LNCaP clone FGC (cell line): ENCODE measurements around the gene DNAJC15.

ENCODE experiments used
- DNase-seq: peaks from one replicate; pipeline ENCODE4 v3.0.0-alpha.2; 2011; ENCODE audit warnings: low read depth
- H3K4me3 ChIP-seq: 2 replicates; pipeline ENCODE4 v1.5.1; 2011; ENCODE audit warnings: mild to moderate bottlenecking, low read depth, low read length, control low read depth
- TF ChIP-seq, protein P1 (sequence below): IDR thresholded peaks from 2 replicates; pipeline ENCODE4 v1.5.1; 2012; ENCODE audit warnings: mild to moderate bottlenecking; ENCODE audit not compliant: control insufficient read depth, insufficient read depth; ENCODE audit errors: extremely low read depth

Gene DNAJC15

DNA sequence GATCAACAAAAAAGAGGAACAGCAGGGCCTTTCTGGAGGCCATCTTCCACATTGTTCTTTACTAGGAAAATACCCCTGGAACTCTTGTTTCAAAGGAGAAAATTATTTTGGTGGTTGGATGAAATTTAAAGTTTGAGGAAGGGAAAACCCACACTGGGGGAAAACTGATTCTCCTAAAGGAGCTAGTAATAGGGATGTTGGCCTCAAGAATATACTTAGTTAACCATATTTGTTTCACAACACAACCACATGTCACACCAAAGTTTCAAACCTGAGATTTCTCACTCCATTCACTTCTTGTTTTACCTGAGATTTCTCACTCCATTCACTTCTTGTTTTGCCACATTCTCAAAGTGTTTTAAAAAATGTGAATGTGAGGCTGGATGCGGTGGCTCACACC lies 28.5 kb upstream of the DNAJC15 start:
- H3K4me3 ChIP-seq: no peak overlapping the region
- no peak for DNase-seq
- TF ChIP-seq, protein P1, sequence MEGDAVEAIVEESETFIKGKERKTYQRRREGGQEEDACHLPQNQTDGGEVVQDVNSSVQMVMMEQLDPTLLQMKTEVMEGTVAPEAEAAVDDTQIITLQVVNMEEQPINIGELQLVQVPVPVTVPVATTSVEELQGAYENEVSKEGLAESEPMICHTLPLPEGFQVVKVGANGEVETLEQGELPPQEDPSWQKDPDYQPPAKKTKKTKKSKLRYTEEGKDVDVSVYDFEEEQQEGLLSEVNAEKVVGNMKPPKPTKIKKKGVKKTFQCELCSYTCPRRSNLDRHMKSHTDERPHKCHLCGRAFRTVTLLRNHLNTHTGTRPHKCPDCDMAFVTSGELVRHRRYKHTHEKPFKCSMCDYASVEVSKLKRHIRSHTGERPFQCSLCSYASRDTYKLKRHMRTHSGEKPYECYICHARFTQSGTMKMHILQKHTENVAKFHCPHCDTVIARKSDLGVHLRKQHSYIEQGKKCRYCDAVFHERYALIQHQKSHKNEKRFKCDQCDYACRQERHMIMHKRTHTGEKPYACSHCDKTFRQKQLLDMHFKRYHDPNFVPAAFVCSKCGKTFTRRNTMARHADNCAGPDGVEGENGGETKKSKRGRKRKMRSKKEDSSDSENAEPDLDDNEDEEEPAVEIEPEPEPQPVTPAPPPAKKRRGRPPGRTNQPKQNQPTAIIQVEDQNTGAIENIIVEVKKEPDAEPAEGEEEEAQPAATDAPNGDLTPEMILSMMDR: no peak

GRCh38 chr13:42996584-42996983 lies 26.8 kb upstream of the DNAJC15 start:
- no peak for DNase-seq
- TF ChIP-seq, protein P1: no peak
- no peak overlapping the region for H3K4me3 ChIP-seq

DNA sequence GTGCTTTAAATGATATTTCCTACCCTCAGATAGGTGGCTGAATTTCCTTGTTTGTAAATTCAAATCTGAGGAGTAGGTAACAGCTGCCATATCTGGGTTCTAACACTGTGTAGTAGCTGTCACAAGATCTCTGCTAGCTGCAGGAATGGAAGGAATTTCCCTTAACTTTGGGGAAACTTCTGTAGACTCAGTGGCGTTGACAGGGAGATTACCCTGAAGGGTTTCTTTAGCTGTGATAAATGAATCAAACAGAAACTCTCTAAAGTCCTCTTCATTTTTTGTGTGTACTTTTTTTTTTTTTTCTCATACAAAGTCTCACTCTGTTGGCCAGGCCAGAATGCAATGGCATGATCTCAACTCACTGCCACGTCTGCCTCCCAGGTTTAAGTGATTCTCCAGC lies 26.0 kb upstream of the DNAJC15 start:
- TF ChIP-seq, protein P1: no peak
- no peak overlapping the region for H3K4me3 ChIP-seq
- DNase-seq: no peak

- no peak overlapping the region for H3K4me3 ChIP-seq
- DNase-seq: no peak
- TF ChIP-seq, protein P1: no peak
Observed at GRCh38 chr13:42999491-42999890, 23.9 kb upstream of the DNAJC15 start.

- TF ChIP-seq, protein P1: no peak
- no peak overlapping the region for H3K4me3 ChIP-seq
- no peak for DNase-seq
Observed at GRCh38 chr13:43000676-43001075, 22.7 kb upstream of the DNAJC15 start.

GRCh38 chr13:43002021-43002420 lies 21.4 kb upstream of the DNAJC15 start:
- no peak overlapping the region for H3K4me3 ChIP-seq
- TF ChIP-seq, protein P1: no peak
- DNase-seq: no peak

GRCh38 chr13:43003010-43003409 lies 20.4 kb upstream of the DNAJC15 start:
- H3K4me3 ChIP-seq: no peak overlapping the region
- TF ChIP-seq, protein P1: no peak
- DNase-seq: no peak
